Measurements from ENCODE around the gene ACOT2. TPM values are rescaled to one million over a fixed set of nuclear protein-coding genes. Genes with fewer than 3 reads are reported as not detected.

Gene ACOT2
- total RNA-seq, 4 donors from 2014 or later: 25.9 to 95.0 (median 72.7) TPM

- H3K36me3 ChIP-seq: no peaks in the 10 kb centered on the region
- 85 to 96% methylated on average over 3 of the region's 3 CpGs for WGBS, 2 donors
- H3K9me3 ChIP-seq: no peaks in the 10 kb centered on the region
- peak overlapping the region in 3 of 4 donors; percentile 54 to 76 (median 69) for H3K4me3 ChIP-seq
- H3K27me3 ChIP-seq: no peaks in the 10 kb centered on the region
- peak overlapping the region in 2 of 4 donors; percentile 84 to 91 for H3K27ac ChIP-seq
- DNase-seq (ENCODE audit: low spot score in 2 of 2): no peak
- peaks cover 0 to 5% (median 0%) of the 10 kb centered on the region in 4 donors for H3K4me1 ChIP-seq
- TF ChIP-seq POLR2A (IDR thresholded peaks at IDR 0.05): no peak
- no peak for TF ChIP-seq CTCF (IDR thresholded peaks at IDR 0.05)
- TF ChIP-seq EP300 (IDR thresholded peaks at IDR 0.05): no peak
These were observed 44.5 kb downstream of the ACOT2 start for GRCh38 chr14:73613419-73613963.

GRCh38 chr14:73616831-73617230 is 47.8 kb downstream of the ACOT2 start:
- DNase-seq (ENCODE audit: low spot score in 2 of 2): no peak

GRCh38 chr14:73619524-73619923 is 50.5 kb downstream of the ACOT2 start:
- no peaks in the 10 kb centered on the region for H3K27me3 ChIP-seq
- no peaks in the 10 kb centered on the region for H3K9me3 ChIP-seq
- no peaks in the 10 kb centered on the region for H3K36me3 ChIP-seq
- no peaks in the 10 kb centered on the region for H3K4me1 ChIP-seq
- WGBS, 2 donors: 71 to 92% methylated on average over 1 of the region's 1 CpG
- no peak overlapping the region for H3K4me3 ChIP-seq
- no peak overlapping the region for H3K27ac ChIP-seq
- no peak for DNase-seq (ENCODE audit: low spot score in 2 of 2)
- TF ChIP-seq EP300 (IDR thresholded peaks at IDR 0.05): no peak
- no peak for TF ChIP-seq CTCF (IDR thresholded peaks at IDR 0.05)
- no peak for TF ChIP-seq POLR2A (IDR thresholded peaks at IDR 0.05)

More at GRCh38 chr14:73616831-73617230, 47.8 kb downstream of the ACOT2 start:
- H3K36me3 ChIP-seq: no peaks in the 10 kb centered on the region
- no peaks in the 10 kb centered on the region for H3K9me3 ChIP-seq
- WGBS, 2 donors: 72 to 81% methylated on average over 4 of the region's 4 CpGs
- no peaks in the 10 kb centered on the region for H3K27me3 ChIP-seq
- no peak overlapping the region for H3K4me3 ChIP-seq
- H3K4me1 ChIP-seq: peaks cover 0 to 4% (median 0%) of the 10 kb centered on the region in 4 donors
- TF ChIP-seq EP300 (IDR thresholded peaks at IDR 0.05): no peak
- no peak for TF ChIP-seq POLR2A (IDR thresholded peaks at IDR 0.05)
- no peak for TF ChIP-seq CTCF (IDR thresholded peaks at IDR 0.05)
- H3K27ac ChIP-seq: no peak overlapping the region

GRCh38 chr14:73620268-73620667 is 51.3 kb downstream of the ACOT2 start:
- H3K36me3 ChIP-seq: no peaks in the 10 kb centered on the region
- TF ChIP-seq POLR2A (IDR thresholded peaks at IDR 0.05): no peak
- no peak for TF ChIP-seq CTCF (IDR thresholded peaks at IDR 0.05)
- no peak for TF ChIP-seq EP300 (IDR thresholded peaks at IDR 0.05)
- no peaks in the 10 kb centered on the region for H3K27me3 ChIP-seq
- no peak overlapping the region for H3K4me3 ChIP-seq
- no peaks in the 10 kb centered on the region for H3K9me3 ChIP-seq
- H3K27ac ChIP-seq: no peak overlapping the region
- DNase-seq (ENCODE audit: low spot score in 2 of 2): no peak
- no peaks in the 10 kb centered on the region for H3K4me1 ChIP-seq
- WGBS, 2 donors: 76 to 80% methylated on average over 10 of the region's 10 CpGs

GRCh38 chr14:73623504-73624054 is 54.6 kb downstream of the ACOT2 start:
- DNase-seq (ENCODE audit: low spot score in 2 of 2): no peak
- Histone ChIP-seq H3K27ac (no peak overlapping the region), H3K4me1 (no peaks in the 10 kb centered on the region), H3K27me3 (no peaks in the 10 kb centered on the region), H3K36me3 (no peaks in the 10 kb centered on the region), H3K4me3 (no peak overlapping the region), H3K9me3 (no peaks in the 10 kb centered on the region)
- WGBS, 2 donors: 93 to 95% methylated on average over 4 of the region's 4 CpGs
- no peak for TF ChIP-seq POLR2A (IDR thresholded peaks at IDR 0.05)
- TF ChIP-seq EP300 (IDR thresholded peaks at IDR 0.05): no peak
- TF ChIP-seq CTCF (IDR thresholded peaks at IDR 0.05): no peak
